Transverse colon (tissue), 4 donors: ENCODE measurements around the gene PLXNA2. TPM values are rescaled to one million over a fixed set of nuclear protein-coding genes. Genes with fewer than 3 reads are reported as not detected.

Experiments
- DNase-seq: peaks from one replicate; pipeline ENCODE4 v3.0.0-alpha.2; 2019
- H3K27ac ChIP-seq, 4 donors: fragments of 200-600 bp; sonication (generic); 2 replicates each; pipeline ENCODE4 v1.5.1; 2016 to 2018; ENCODE audit warnings: inconsistent platforms in 4 of 4
- H3K27me3 ChIP-seq: fragments of 200-600 bp; sonication (generic); 2 replicates; pipeline ENCODE4 v1.5.1; 2017; ENCODE audit warnings: inconsistent platforms
- H3K36me3 ChIP-seq, 4 donors: fragments of 200-600 bp; sonication (generic); 2 replicates each; pipeline ENCODE4 v1.5.1; 2017 to 2019; ENCODE audit warnings: inconsistent platforms in 4 of 4
- H3K4me1 ChIP-seq, 4 donors: fragments of 200-600 bp; sonication (generic); 2 replicates each; pipeline ENCODE4 v1.5.1; 2017 to 2020; ENCODE audit warnings: inconsistent platforms in 4 of 4
- H3K4me3 ChIP-seq, 4 donors: fragments of 200-600 bp; sonication (generic); 1 replicate in 1 of 4; 2 replicates in 3 of 4; pipeline versions ENCODE4 v1.5.1 to v1.6.1; 2017 to 2019; ENCODE audit warnings: inconsistent platforms in 4 of 4
- H3K9me3 ChIP-seq, 2 donors: fragments of 200-600 bp; sonication (generic); 2 replicates each; pipeline ENCODE4 v1.5.1; 2017 to 2019; ENCODE audit warnings: inconsistent platforms in 2 of 2
- CTCF ChIP-seq, 5 experiments: fragments of 200-600 bp in 3 of 5; fragments of 450-650 bp in 2 of 5; sonication (generic) in 3 of 5; IDR thresholded peaks; 1 replicate in 2 of 5; 2 replicates in 3 of 5; pipeline ENCODE4 v1.5.1; 2016 to 2017; ENCODE audit warnings: antibody characterized with exemption in 5 of 5, inconsistent platforms in 3 of 5, mild to moderate bottlenecking in 2 of 5, moderate library complexity in 1 of 5
- EP300 ChIP-seq: sonication (generic); formaldehyde crosslinking; IDR thresholded peaks from one replicate; pipeline ENCODE4 v1.6.1; 2017; ENCODE audit warnings: antibody characterized with exemption, low read depth
- POLR2A ChIP-seq: fragments of 450-650 bp; IDR thresholded peaks from one replicate; pipeline ENCODE4 v1.6.1; 2016; ENCODE audit warnings: antibody characterized with exemption, mild to moderate bottlenecking, moderate library complexity
- POLR2AphosphoS5 ChIP-seq, 3 donors: sonication (generic); formaldehyde crosslinking; IDR thresholded peaks; one replicate each; pipeline ENCODE4 v1.6.1; 2016; ENCODE audit warnings: antibody characterized with exemption in 3 of 3
- WGBS, 2 donors: methylation state at CpG; one replicate each; pipeline ENCODE4 v1.1.5; 2018; ENCODE audit warnings: low coverage in 1 of 2; 5-methylcytosine and 5-hydroxymethylcytosine counted together
- in situ Hi-C, 4 donors: fragments of 200-750 bp; cut with MboI; loops; one replicate each; pipeline versions ENCODE4 v1.15.0 to v1.15.1; 2017; ENCODE audit warnings: low sequenced_read_pairs in 3 of 4, low pct_ligation_motif_present in 1 of 4, low pct_unique_long_range_greater_than_20kb in 1 of 4
- intact Hi-C: fragments of 100-400 bp; cut with DNase I; formaldehyde crosslinking; loops from one replicate; pipeline ENCODE4 v1.15.1; 2023; ENCODE audit warnings: low total_unique reads
- total RNA-seq, 4 donors: library from RNA; depleted of rRNA; stranded (reverse); fragments of >200 nt; gene quantifications; one replicate each; pipeline ENCODE4 v1.1.0, GENCODE V29; 2016

PLXNA2 gene
- total RNA-seq, 4 donors from 2014 or later: 77.4 to 140 (median 85.5) TPM

- no peak for DNase-seq
- intact Hi-C loops: no loop called here
- H3K9me3 ChIP-seq: no peaks in the 10 kb centered on the region
- no peak for TF ChIP-seq CTCF (IDR thresholded peaks at IDR 0.05)
- no peak for TF ChIP-seq POLR2AphosphoS5 (IDR thresholded peaks at IDR 0.05)
- TF ChIP-seq POLR2A: no peak
- 77 to 85% methylated on average over 5 to 7 of the region's 7 CpGs for WGBS, 2 donors
- no peaks in the 10 kb centered on the region for H3K27me3 ChIP-seq
- H3K27ac ChIP-seq: no peak overlapping the region
- H3K4me1 ChIP-seq: peaks cover 5 to 19% (median 17%) of the 10 kb centered on the region in 4 donors
- no peak overlapping the region for H3K4me3 ChIP-seq
- in situ Hi-C loops: no loop called here
- no peaks in the 10 kb centered on the region for H3K36me3 ChIP-seq
Measured at GRCh38 chr1:208106218-208106617, 138.0 kb downstream of the PLXNA2 start.

GRCh38 chr1:208105756-208106155 is 138.4 kb downstream of the PLXNA2 start:
- intact Hi-C loops: no loop called here
- Histone ChIP-seq H3K27ac (peak overlapping the region in 1 of 4 donors; percentile 30), H3K4me1 (peaks cover 5 to 22% (median 17%) of the 10 kb centered on the region in 4 donors), H3K4me3 (no peak overlapping the region), H3K27me3 (no peaks in the 10 kb centered on the region), H3K36me3 (no peaks in the 10 kb centered on the region), H3K9me3 (no peaks in the 10 kb centered on the region)
- WGBS, 2 donors: 20 to 49% methylated on average over 1 to 5 of the region's 5 CpGs
- DNase-seq: no peak
- in situ Hi-C loops: no loop called here
- no peak for TF ChIP-seq CTCF (IDR thresholded peaks at IDR 0.05)
- TF ChIP-seq POLR2AphosphoS5 (IDR thresholded peaks at IDR 0.05): no peak
- no peak for TF ChIP-seq EP300
- TF ChIP-seq POLR2A: no peak

DNA sequence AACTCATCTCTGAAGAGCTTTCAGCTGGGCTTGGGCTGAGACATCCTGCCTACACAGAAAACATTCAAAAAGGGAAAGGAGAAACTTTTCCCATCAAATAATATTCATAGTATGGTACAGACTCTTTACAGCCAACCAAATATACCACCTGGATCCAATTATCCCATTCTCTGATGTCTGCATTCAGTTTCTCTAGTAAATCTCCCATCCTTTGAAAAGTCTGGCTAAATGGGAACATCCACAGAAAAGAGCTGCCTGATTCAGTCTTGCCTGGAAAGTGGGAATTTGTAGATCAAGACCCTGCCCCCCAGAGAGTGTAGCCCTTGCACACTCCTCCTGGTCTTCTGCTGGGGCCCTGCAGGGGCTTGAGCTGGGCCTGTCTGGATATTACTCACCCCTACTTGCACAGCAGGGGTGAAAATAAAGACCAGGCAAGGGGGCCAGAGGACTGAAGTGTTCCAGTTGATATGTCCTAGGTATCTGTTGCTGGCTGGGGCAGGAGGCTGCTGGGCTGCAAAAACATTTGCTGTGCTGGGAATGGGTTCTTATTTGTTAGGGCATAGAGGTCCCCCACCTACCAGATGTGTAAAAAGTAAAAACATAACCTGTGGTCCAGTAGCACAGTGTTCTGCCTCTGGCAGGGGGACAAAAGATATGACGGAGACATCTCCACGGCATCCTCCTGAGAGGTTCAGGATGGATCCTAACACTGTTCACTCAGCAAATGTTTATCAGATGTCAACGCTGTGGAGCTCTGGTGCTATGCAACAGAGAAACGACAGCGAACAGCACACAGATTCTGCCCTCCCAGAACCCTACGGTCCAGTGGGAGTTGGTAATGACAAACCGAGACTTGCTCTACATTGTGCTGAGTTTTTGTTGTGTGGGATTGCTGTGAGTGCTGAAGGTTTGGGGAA is 140.3 kb downstream of the PLXNA2 start:
- H3K36me3 ChIP-seq: no peaks in the 10 kb centered on the region
- H3K9me3 ChIP-seq: no peaks in the 10 kb centered on the region
- H3K4me3 ChIP-seq: no peak overlapping the region
- DNase-seq: no peak
- WGBS, 2 donors: 90 to 93% methylated on average over 2 to 7 of the region's 7 CpGs
- no peaks in the 10 kb centered on the region for H3K27me3 ChIP-seq
- in situ Hi-C loops (no loop called here), intact Hi-C loops (no loop called here)
- no peak overlapping the region for H3K27ac ChIP-seq
- peaks cover 5 to 22% (median 17%) of the 10 kb centered on the region in 4 donors for H3K4me1 ChIP-seq
- TF ChIP-seq POLR2AphosphoS5 (IDR thresholded peaks at IDR 0.05): no peak
- no peak for TF ChIP-seq EP300
- no peak for TF ChIP-seq CTCF (IDR thresholded peaks at IDR 0.05)
- no peak for TF ChIP-seq POLR2A

GRCh38 chr1:208101661-208102431 is 142.3 kb downstream of the PLXNA2 start:
- intact Hi-C loops (no loop called here), in situ Hi-C loops (no loop called here)
- peak overlapping the region in 1 of 4 donors; percentile 27 for H3K27ac ChIP-seq
- TF ChIP-seq POLR2AphosphoS5 (IDR thresholded peaks at IDR 0.05) (no peak), CTCF (IDR thresholded peaks at IDR 0.05) (no peak), POLR2A (no peak), EP300 (no peak)
- no peaks in the 10 kb centered on the region for H3K9me3 ChIP-seq
- no peaks in the 10 kb centered on the region for H3K36me3 ChIP-seq
- H3K4me3 ChIP-seq: no peak overlapping the region
- 49% methylated on average over 11 of the region's 11 CpGs; no CpG with 5 or more reads in 1 of the 2 donors for WGBS, 2 donors
- H3K4me1 ChIP-seq: peaks cover 5 to 22% (median 13%) of the 10 kb centered on the region in 4 donors
- peak; percentile 73 for DNase-seq
- H3K27me3 ChIP-seq: no peaks in the 10 kb centered on the region
